GM12878 (cell line): ENCODE data around the gene GPBAR1. TPM values are rescaled to one million over a fixed set of nuclear protein-coding genes. Genes with fewer than 3 reads are reported as not detected.
A peak's percentile ranks its signal among the peaks of the same experiment; 100 is the strongest.

Source experiments
- BCL11A ChIP-seq: IDR thresholded peaks from 2 replicates; pipeline ENCODE4 v1.6.1; 2011; ENCODE audit warnings: low read depth, low read length
- CBX3 ChIP-seq: fragments of 200-600 bp; sonication (generic); IDR thresholded peaks from 2 replicates; pipeline ENCODE4 v1.6.1; 2016; ENCODE audit warnings: low read depth, borderline replicate concordance
- CEBPB ChIP-seq, 2 experiments: fragments of 150-350 bp in 1 of 2; IDR thresholded peaks; 2 replicates each; pipeline ENCODE4 v1.6.1; 2012 to 2014; ENCODE audit warnings: low read depth in 2 of 2, low read length in 2 of 2, borderline replicate concordance in 1 of 2, inconsistent platforms in 1 of 2
- EP300 ChIP-seq, 2 experiments: fragments of 150-350 bp in 1 of 2; IDR thresholded peaks; 2 replicates each; pipeline ENCODE4 v1.6.1; 2011 to 2012; ENCODE audit warnings: low read depth in 2 of 2, low read length in 2 of 2, borderline replicate concordance in 1 of 2, improper control_type of control experiment in 1 of 2, inconsistent platforms in 1 of 2; ENCODE audit not compliant: control insufficient read depth in 1 of 2
- FOXM1 ChIP-seq: IDR thresholded peaks from 2 replicates; pipeline ENCODE4 v1.6.1; 2012; ENCODE audit warnings: low read depth, mild to moderate bottlenecking, inconsistent platforms, low read length, moderate library complexity
- IRF4 ChIP-seq: IDR thresholded peaks from 2 replicates; pipeline ENCODE4 v1.6.1; 2011; ENCODE audit warnings: low read depth, low read length
- IRF5 ChIP-seq: fragments of 450-650 bp; IDR thresholded peaks from 2 replicates; pipeline ENCODE4 v1.6.1; 2017; ENCODE audit warnings: borderline replicate concordance
- MEF2B ChIP-seq: fragments of 450-650 bp; IDR thresholded peaks from 2 replicates; pipeline ENCODE4 v1.6.1; 2018; ENCODE audit warnings: mild to moderate bottlenecking, moderate library complexity; ENCODE audit not compliant: partially characterized antibody, poor library complexity, severe bottlenecking
- MXI1 ChIP-seq: fragments of 150-350 bp; IDR thresholded peaks from 2 replicates; pipeline ENCODE4 v1.6.1; 2011; ENCODE audit warnings: low read depth, mild to moderate bottlenecking, inconsistent platforms, low read length, improper control_type of control experiment
- RELA ChIP-seq: fragments of 450-650 bp; IDR thresholded peaks from 2 replicates; pipeline ENCODE4 v1.8.0; 2014; ENCODE audit warnings: borderline replicate concordance; ENCODE audit not compliant: partially characterized antibody
- REST ChIP-seq: IDR thresholded peaks from 2 replicates; pipeline ENCODE4 v1.6.1; 2012; ENCODE audit warnings: mild to moderate bottlenecking, low read depth, low read length
- SMAD5 ChIP-seq: IDR thresholded peaks from 2 replicates; pipeline ENCODE4 v1.6.1; 2016; ENCODE audit warnings: antibody characterized with exemption, low read depth
- SMC3 ChIP-seq: IDR thresholded peaks from 2 replicates; pipeline ENCODE4 v1.6.1; 2011; ENCODE audit warnings: low read length, improper control_type of control experiment, borderline replicate concordance
- YY1 ChIP-seq: IDR thresholded peaks from 2 replicates; pipeline ENCODE4 v1.6.1; 2011; ENCODE audit warnings: low read depth, mild to moderate bottlenecking, low read length
- polyA plus RNA-seq, 11 experiments: library from polyadenylated mRNA; depleted of rRNA in 4 of 11; unstranded in 6 of 11; stranded (reverse) in 5 of 11; fragments of >200 nt; fragmentation: Nextera tagmentation in 4 of 11; fragmentation: Illumina TruSeq in 1 of 11; extraction: Ambion mirVana in 4 of 11; extraction: Trizol in 1 of 11; gene quantifications; 1 replicate in 1 of 11; 2 replicates in 10 of 11; pipeline versions ENCODE4 v1.2.1 to v1.2.3, GENCODE V29; 2011 to 2016; ENCODE audit warnings: inconsistent platforms in 2 of 11, missing spikeins in 2 of 11, low read depth in 1 of 11
- total RNA-seq, 4 experiments: library from RNA; depleted of rRNA in 3 of 4; stranded (reverse); fragments of >200 nt in 3 of 4; fragmentation: Illumina TruSeq in 1 of 4; extraction: Trizol in 1 of 4; gene quantifications; 2 replicates each; pipeline versions ENCODE4 v1.2.1 to v1.2.3, GENCODE V29; 2013 to 2021
- TF ChIP-seq, protein P1 (sequence below): IDR thresholded peaks from 2 replicates; pipeline ENCODE4 v1.6.1; 2011; ENCODE audit warnings: borderline replicate concordance, low read depth, mild to moderate bottlenecking, moderate library complexity, mixed read lengths, low read length; ENCODE audit not compliant: insufficient read depth; ENCODE audit errors: extremely low read length
- TF ChIP-seq, protein P2 (sequence below): fragments of 450-650 bp; formaldehyde crosslinking; IDR thresholded peaks from 2 replicates; pipeline ENCODE4 v1.5.0; 2022; ENCODE audit warnings: mild to moderate bottlenecking, missing genetic modification characterization
- TF ChIP-seq, protein P3 (sequence below): IDR thresholded peaks from 2 replicates; pipeline ENCODE4 v1.6.1; 2011; ENCODE audit warnings: mild to moderate bottlenecking, low read depth, low read length, moderate library complexity; ENCODE audit not compliant: insufficient replicate concordance

Gene GPBAR1
- total and polyA plus RNA-seq, 10 of the 15 experiments (the other 5 are each of a cell fraction or from before 2014, with no cell fraction given), result 0.03 to 0.36 (median 0.11) TPM; not detected in 3

- TF ChIP-seq, protein P1, sequence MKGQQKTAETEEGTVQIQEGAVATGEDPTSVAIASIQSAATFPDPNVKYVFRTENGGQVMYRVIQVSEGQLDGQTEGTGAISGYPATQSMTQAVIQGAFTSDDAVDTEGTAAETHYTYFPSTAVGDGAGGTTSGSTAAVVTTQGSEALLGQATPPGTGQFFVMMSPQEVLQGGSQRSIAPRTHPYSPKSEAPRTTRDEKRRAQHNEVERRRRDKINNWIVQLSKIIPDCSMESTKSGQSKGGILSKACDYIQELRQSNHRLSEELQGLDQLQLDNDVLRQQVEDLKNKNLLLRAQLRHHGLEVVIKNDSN, result no peak
- TF ChIP-seq BCL11A (no peak), MXI1 (peak; percentile 54; the same call in 1 of the 2 replicates), EP300 (IDR thresholded peaks at IDR 0.05; ENCODE audit: borderline replicate concordance in 1 of 2, control insufficient read depth in 1 of 2, low read depth in 2 of 2, low read length in 2 of 2) (no peak), REST (no peak), SMC3 (no peak), FOXM1 (peak; percentile 34; the same call in 1 of the 2 replicates), MEF2B (peak; percentile 13), YY1 (no peak), CEBPB (IDR thresholded peaks at IDR 0.05; ENCODE audit: borderline replicate concordance in 1 of 2, low read depth in 2 of 2, low read length in 2 of 2) (no peak), IRF4 (no peak), RELA (no peak), CBX3 (no peak), SMAD5 (no peak), IRF5 (no peak)
- TF ChIP-seq, protein P2, sequence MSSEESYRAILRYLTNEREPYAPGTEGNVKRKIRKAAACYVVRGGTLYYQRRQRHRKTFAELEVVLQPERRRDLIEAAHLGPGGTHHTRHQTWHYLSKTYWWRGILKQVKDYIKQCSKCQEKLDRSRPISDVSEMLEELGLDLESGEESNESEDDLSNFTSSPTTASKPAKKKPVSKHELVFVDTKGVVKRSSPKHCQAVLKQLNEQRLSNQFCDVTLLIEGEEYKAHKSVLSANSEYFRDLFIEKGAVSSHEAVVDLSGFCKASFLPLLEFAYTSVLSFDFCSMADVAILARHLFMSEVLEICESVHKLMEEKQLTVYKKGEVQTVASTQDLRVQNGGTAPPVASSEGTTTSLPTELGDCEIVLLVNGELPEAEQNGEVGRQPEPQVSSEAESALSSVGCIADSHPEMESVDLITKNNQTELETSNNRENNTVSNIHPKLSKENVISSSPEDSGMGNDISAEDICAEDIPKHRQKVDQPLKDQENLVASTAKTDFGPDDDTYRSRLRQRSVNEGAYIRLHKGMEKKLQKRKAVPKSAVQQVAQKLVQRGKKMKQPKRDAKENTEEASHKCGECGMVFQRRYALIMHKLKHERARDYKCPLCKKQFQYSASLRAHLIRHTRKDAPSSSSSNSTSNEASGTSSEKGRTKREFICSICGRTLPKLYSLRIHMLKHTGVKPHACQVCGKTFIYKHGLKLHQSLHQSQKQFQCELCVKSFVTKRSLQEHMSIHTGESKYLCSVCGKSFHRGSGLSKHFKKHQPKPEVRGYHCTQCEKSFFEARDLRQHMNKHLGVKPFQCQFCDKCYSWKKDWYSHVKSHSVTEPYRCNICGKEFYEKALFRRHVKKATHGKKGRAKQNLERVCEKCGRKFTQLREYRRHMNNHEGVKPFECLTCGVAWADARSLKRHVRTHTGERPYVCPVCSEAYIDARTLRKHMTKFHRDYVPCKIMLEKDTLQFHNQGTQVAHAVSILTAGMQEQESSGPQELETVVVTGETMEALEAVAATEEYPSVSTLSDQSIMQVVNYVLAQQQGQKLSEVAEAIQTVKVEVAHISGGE (CRISPR knock-in tag), result no peak
- TF ChIP-seq, protein P3, sequence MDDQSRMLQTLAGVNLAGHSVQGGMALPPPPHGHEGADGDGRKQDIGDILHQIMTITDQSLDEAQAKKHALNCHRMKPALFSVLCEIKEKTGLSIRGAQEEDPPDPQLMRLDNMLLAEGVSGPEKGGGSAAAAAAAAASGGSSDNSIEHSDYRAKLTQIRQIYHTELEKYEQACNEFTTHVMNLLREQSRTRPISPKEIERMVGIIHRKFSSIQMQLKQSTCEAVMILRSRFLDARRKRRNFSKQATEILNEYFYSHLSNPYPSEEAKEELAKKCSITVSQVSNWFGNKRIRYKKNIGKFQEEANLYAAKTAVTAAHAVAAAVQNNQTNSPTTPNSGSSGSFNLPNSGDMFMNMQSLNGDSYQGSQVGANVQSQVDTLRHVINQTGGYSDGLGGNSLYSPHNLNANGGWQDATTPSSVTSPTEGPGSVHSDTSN, result no peak
Measured at GRCh38 chr2:218218268-218219185, 42.3 kb upstream of the GPBAR1 start (continued).
